ENCODE results near the gene UBR2. TPM values are rescaled to one million over a fixed set of nuclear protein-coding genes. Genes with fewer than 3 reads are reported as not detected.

UBR2 gene
- total and polyA plus RNA-seq, 2 of the 13 experiments (the other 11 are each of a cell fraction or from before 2014, with no cell fraction given), result 17.6 to 29.3 TPM

DNA sequence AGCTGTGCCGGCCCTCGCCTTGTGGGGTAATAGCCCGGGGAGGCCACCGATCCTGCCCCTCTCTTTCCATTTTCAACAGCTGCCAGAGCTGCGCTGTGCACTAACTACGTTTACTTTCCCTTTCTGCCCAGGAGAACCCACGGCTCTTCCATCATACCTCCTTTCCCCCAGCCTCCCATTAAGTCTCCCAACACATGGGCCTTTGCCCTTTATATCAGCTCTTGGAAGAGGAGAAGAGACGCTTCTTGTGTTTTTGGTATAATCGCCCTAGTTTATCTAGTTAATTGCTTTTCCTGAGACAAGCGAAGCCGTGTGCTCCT lies 637 bp downstream of the UBR2 start:
- H2AFZ ChIP-seq (ENCODE audit: low read length), result no peak overlapping the region
- no peaks in the 10 kb centered on the region for H3K36me3 ChIP-seq (replicated peaks in 1 of 2; ENCODE audit: control insufficient read depth in 1 of 2, insufficient read depth in 2 of 2, low read length in 2 of 2)
- WGBS (ENCODE audit: low lambda C conversion rate), result 3% methylated on average over 11 of the region's 11 CpGs
- DNase-seq (ENCODE audit: low spot score) (peak; percentile 20), ATAC-seq (no peak; the same call in 2 of the 3 replicates), FAIRE-seq (no peak)
- no peaks in the 10 kb centered on the region for H3K9me3 ChIP-seq (ENCODE audit: low read length)
- BruUV-seq (replicated peaks), result no TSS peak
- ChIA-PET POLR2A (interaction anchor here (1.0 to 3.3 kb wide), 13 partner anchors 11 to 1492 kb away, joined by 3 to 25 read pairs (median 6); partner anchors contain the start of genes BICRAL, MRPS10, NFYA and OARD1), CTCF (ENCODE audit: low intra/inter-chr PET ratio, low total read pairs) (no interaction called here)
- peak overlapping the region; percentile 93 for H3K9ac ChIP-seq (ENCODE audit: insufficient read depth, low read depth, low read length)
- H3K27ac ChIP-seq (ENCODE audit: extremely low read length, insufficient read depth, low read length), result peak overlapping the region; percentile 93
- intact Hi-C loops (cut with micrococcal nuclease; ENCODE audit: unreplicated experiment), result loop anchor here (10.0 kb wide), 1 partner anchor 180 kb away; the partner anchor contains the start of gene TBCC
- H3K79me2 ChIP-seq (ENCODE audit: insufficient read depth, low read length), result peaks cover 48% of the 10 kb centered on the region
- H3K27me3 ChIP-seq (ENCODE audit: control insufficient read depth in 1 of 2, insufficient read depth in 2 of 2, low read length in 2 of 2), result peaks cover 0 to 5% of the 10 kb centered on the region in 2 experiments; a peak in 1 of 5 replicates
- peak overlapping the region; percentile 75 for H3K4me2 ChIP-seq (ENCODE audit: low read depth, low read length)
- 0 out of 2 replicates have a peak, but pooled peaks cover 16% of the 10 kb centered on the region for H4K20me1 ChIP-seq (ENCODE audit: insufficient read depth, low read length)
- peaks cover 36% of the 10 kb centered on the region for H3K4me1 ChIP-seq (ENCODE audit: insufficient read depth, low read length)
- in situ Hi-C loops (cut with HindIII; ENCODE audit: extremely low pct_ligation_motif_present, low pct_unique_long_range_greater_than_20kb), result no loop called here
- H3K4me3 ChIP-seq (replicated peaks in 1 of 3; ENCODE audit: insufficient read depth in 1 of 3, low read depth in 2 of 3, low read length in 3 of 3), result peak overlapping the region; percentile 95 to 99 (median 96)
- TF ChIP-seq, protein P1, sequence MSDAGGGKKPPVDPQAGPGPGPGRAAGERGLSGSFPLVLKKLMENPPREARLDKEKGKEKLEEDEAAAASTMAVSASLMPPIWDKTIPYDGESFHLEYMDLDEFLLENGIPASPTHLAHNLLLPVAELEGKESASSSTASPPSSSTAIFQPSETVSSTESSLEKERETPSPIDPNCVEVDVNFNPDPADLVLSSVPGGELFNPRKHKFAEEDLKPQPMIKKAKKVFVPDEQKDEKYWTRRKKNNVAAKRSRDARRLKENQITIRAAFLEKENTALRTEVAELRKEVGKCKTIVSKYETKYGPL (CRISPR knock-in tag; IDR thresholded peaks at IDR 0.05), result no peak
- TF ChIP-seq ZNF747 (CRISPR knock-in tag; IDR thresholded peaks at IDR 0.05; ENCODE audit: borderline replicate concordance) (peak; percentile 15; the same call in 1 of the 2 replicates), ZNF775 (CRISPR knock-in tag; IDR thresholded peaks at IDR 0.05; ENCODE audit: borderline replicate concordance) (no peak), KLF13 (CRISPR knock-in tag; IDR thresholded peaks at IDR 0.05) (no peak), MED13 (CRISPR knock-in tag; IDR thresholded peaks at IDR 0.05) (no peak), ZBTB42 (CRISPR knock-in tag; IDR thresholded peaks at IDR 0.05) (0 out of 2 replicates have a peak, but pooled peaks have one; percentile 4), ZNF598 (CRISPR knock-in tag; IDR thresholded peaks at IDR 0.05; ENCODE audit: borderline replicate concordance) (no peak), PPARG (CRISPR knock-in tag; conservative IDR thresholded peaks at IDR 0.05) (no peak), SALL2 (CRISPR knock-in tag; IDR thresholded peaks at IDR 0.05) (no peak), KLF11 (CRISPR knock-in tag; IDR thresholded peaks at IDR 0.05) (0 out of 2 replicates have a peak, but pooled peaks have one; percentile 3), ZBTB7A (CRISPR knock-in tag; IDR thresholded peaks at IDR 0.05) (no peak), KDM6A (CRISPR knock-in tag; IDR thresholded peaks at IDR 0.05; ENCODE audit: low read depth) (no peak), NFKBIZ (CRISPR knock-in tag; IDR thresholded peaks at IDR 0.05) (no peak), ZNF230 (CRISPR knock-in tag; IDR thresholded peaks at IDR 0.05) (no peak), IKZF1 (IDR thresholded peaks at IDR 0.05) (no peak), ZNF263 (CRISPR knock-in tag; IDR thresholded peaks at IDR 0.05) (no peak), FOXO1 (CRISPR knock-in tag; IDR thresholded peaks at IDR 0.05) (no peak)
- TF ChIP-seq, protein P2, sequence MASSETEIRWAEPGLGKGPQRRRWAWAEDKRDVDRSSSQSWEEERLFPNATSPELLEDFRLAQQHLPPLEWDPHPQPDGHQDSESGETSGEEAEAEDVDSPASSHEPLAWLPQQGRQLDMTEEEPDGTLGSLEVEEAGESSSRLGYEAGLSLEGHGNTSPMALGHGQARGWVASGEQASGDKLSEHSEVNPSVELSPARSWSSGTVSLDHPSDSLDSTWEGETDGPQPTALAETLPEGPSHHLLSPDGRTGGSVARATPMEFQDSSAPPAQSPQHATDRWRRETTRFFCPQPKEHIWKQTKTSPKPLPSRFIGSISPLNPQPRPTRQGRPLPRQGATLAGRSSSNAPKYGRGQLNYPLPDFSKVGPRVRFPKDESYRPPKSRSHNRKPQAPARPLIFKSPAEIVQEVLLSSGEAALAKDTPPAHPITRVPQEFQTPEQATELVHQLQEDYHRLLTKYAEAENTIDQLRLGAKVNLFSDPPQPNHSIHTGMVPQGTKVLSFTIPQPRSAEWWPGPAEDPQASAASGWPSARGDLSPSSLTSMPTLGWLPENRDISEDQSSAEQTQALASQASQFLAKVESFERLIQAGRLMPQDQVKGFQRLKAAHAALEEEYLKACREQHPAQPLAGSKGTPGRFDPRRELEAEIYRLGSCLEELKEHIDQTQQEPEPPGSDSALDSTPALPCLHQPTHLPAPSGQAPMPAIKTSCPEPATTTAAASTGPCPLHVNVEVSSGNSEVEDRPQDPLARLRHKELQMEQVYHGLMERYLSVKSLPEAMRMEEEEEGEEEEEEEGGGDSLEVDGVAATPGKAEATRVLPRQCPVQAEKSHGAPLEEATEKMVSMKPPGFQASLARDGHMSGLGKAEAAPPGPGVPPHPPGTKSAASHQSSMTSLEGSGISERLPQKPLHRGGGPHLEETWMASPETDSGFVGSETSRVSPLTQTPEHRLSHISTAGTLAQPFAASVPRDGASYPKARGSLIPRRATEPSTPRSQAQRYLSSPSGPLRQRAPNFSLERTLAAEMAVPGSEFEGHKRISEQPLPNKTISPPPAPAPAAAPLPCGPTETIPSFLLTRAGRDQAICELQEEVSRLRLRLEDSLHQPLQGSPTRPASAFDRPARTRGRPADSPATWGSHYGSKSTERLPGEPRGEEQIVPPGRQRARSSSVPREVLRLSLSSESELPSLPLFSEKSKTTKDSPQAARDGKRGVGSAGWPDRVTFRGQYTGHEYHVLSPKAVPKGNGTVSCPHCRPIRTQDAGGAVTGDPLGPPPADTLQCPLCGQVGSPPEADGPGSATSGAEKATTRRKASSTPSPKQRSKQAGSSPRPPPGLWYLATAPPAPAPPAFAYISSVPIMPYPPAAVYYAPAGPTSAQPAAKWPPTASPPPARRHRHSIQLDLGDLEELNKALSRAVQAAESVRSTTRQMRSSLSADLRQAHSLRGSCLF (CRISPR knock-in tag; IDR thresholded peaks at IDR 0.05; ENCODE audit: borderline replicate concordance), result no peak
- TF ChIP-seq, protein P3, sequence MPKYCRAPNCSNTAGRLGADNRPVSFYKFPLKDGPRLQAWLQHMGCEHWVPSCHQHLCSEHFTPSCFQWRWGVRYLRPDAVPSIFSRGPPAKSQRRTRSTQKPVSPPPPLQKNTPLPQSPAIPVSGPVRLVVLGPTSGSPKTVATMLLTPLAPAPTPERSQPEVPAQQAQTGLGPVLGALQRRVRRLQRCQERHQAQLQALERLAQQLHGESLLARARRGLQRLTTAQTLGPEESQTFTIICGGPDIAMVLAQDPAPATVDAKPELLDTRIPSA (CRISPR knock-in tag; IDR thresholded peaks at IDR 0.05; ENCODE audit: borderline replicate concordance), result no peak
- TF ChIP-seq, protein P4, sequence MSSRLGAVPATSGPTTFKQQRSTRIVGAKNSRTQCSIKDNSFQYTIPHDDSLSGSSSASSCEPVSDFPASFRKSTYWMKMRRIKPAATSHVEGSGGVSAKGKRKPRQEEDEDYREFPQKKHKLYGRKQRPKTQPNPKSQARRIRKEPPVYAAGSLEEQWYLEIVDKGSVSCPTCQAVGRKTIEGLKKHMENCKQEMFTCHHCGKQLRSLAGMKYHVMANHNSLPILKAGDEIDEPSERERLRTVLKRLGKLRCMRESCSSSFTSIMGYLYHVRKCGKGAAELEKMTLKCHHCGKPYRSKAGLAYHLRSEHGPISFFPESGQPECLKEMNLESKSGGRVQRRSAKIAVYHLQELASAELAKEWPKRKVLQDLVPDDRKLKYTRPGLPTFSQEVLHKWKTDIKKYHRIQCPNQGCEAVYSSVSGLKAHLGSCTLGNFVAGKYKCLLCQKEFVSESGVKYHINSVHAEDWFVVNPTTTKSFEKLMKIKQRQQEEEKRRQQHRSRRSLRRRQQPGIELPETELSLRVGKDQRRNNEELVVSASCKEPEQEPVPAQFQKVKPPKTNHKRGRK (CRISPR knock-in tag; IDR thresholded peaks at IDR 0.05), result no peak
